ENCODE measurements around the gene UBE3D. TPM values are rescaled to one million over a fixed set of nuclear protein-coding genes. Genes with fewer than 3 reads are reported as not detected.

UBE3D gene
- total and polyA plus RNA-seq, 2 of the 8 experiments (the other 6 are each of a cell fraction or from before 2014, with no cell fraction given), result 5.7 to 16.3 TPM

GRCh38 chr6:82957171-82957867, 108.3 kb downstream of the UBE3D start:
- Histone ChIP-seq H3K79me1 (ENCODE audit: low read depth, low read length) (no peaks in the 10 kb centered on the region), H2AFZ (ENCODE audit: low read length) (no peak overlapping the region), H3K14ac (ENCODE audit: insufficient read length) (no peak overlapping the region), H3K23ac (ENCODE audit: insufficient read length) (no peak overlapping the region), H3K9me3 (ENCODE audit: insufficient read depth in 2 of 2, low read depth in 1 of 2, low read length in 1 of 2) (no peaks in the 10 kb centered on the region), H2AK5ac (ENCODE audit: low read depth, low read length) (no peak overlapping the region), H3K27me3 (replicated peaks in 1 of 4; ENCODE audit: control insufficient read depth in 3 of 4, extremely low read depth in 1 of 4, insufficient read depth in 3 of 4, low read length in 3 of 4) (peaks cover 0 to 1% (median 0%) of the 10 kb centered on the region in 4 experiments; a peak in 1 of 7 replicates), H3K23me2 (ENCODE audit: low read depth, low read length) (no peaks in the 10 kb centered on the region), H4K20me1 (replicated peaks in 1 of 2; ENCODE audit: control insufficient read depth in 1 of 2, insufficient read depth in 2 of 2, low read length in 2 of 2) (no peaks in the 10 kb centered on the region), H4K5ac (ENCODE audit: insufficient read length, low read depth, low read length) (no peak overlapping the region), H2BK20ac (ENCODE audit: low read length) (no peak overlapping the region), H3K79me2 (ENCODE audit: control insufficient read depth in 1 of 2, insufficient read depth in 2 of 2, low read length in 2 of 2) (no peaks in the 10 kb centered on the region), H2BK5ac (ENCODE audit: low read depth, low read length) (no peak overlapping the region), H2BK15ac (ENCODE audit: low read length) (no peak overlapping the region), H3K27ac (ENCODE audit: low read depth, low read length) (no peak overlapping the region), H4K91ac (replicated peaks; ENCODE audit: insufficient read length, low read length) (no peak overlapping the region), H2BK120ac (replicated peaks; ENCODE audit: low read depth, low read length) (no peak overlapping the region), H3K4me1 (replicated peaks in 1 of 4; ENCODE audit: control insufficient read depth in 3 of 4, insufficient read depth in 4 of 4, low read length in 3 of 4) (peaks cover 0 to 8% (median 5%) of the 10 kb centered on the region in 4 experiments; a peak in 4 of 7 replicates), H3K9ac (replicated peaks in 1 of 4; ENCODE audit: extremely low read depth in 1 of 4, low read depth in 3 of 4, low read length in 3 of 4) (no peak overlapping the region), H3K4ac (replicated peaks; ENCODE audit: insufficient read length, low read depth, low read length) (no peak overlapping the region), H3K56ac (replicated peaks; ENCODE audit: insufficient read length, low read depth, low read length) (no peak overlapping the region), H2BK12ac (ENCODE audit: low read depth, low read length) (no peak overlapping the region; the same call in 1 of the 2 replicates), H3K4me2 (ENCODE audit: insufficient read depth in 1 of 2, low read depth in 2 of 2, low read length in 2 of 2) (no peak overlapping the region), H3K4me3 (ENCODE audit: extremely low read depth in 1 of 4, insufficient read depth in 2 of 4, low read depth in 3 of 4, low read length in 4 of 4) (no peak overlapping the region), H3K18ac (ENCODE audit: extremely low read depth, low read length) (no peak overlapping the region), H3K36me3 (ENCODE audit: control insufficient read depth in 2 of 4, insufficient read depth in 4 of 4, low read length in 3 of 4) (peaks cover 0 to 2% (median 1%) of the 10 kb centered on the region in 4 experiments; a peak in 2 of 8 replicates), H4K8ac (ENCODE audit: extremely low read depth, insufficient read depth, low read length) (no peak overlapping the region)
- DNase-seq (ENCODE audit: low read depth in 1 of 2, low spot score in 2 of 2), result no peak
- ChIA-PET POLR2A (ENCODE audit: partially characterized antibody) (no interaction called here), CTCF (ENCODE audit: partially characterized antibody) (no interaction called here)
- no peak for TF ChIP-seq GABPA (IDR thresholded peaks at IDR 0.05; ENCODE audit: borderline replicate concordance, insufficient read depth, low read length)
- TF ChIP-seq SIRT6 (IDR thresholded peaks at IDR 0.05; ENCODE audit: low read length), result no peak
- no peak for TF ChIP-seq POU5F1 (IDR thresholded peaks at IDR 0.05; ENCODE audit: low read depth, low read length)
- no peak for TF ChIP-seq JUND (IDR thresholded peaks at IDR 0.05; ENCODE audit: low read length)
- no peak for TF ChIP-seq TAF7 (optimal IDR thresholded peaks at IDR 0.05; ENCODE audit: borderline replicate concordance, low read depth, low read length)
- no peak for TF ChIP-seq TCF12 (IDR thresholded peaks at IDR 0.05; ENCODE audit: low read depth, low read length)
- no peak for TF ChIP-seq MAX (IDR thresholded peaks at IDR 0.05)
- no peak for FAIRE-seq
- 89% methylated on average over 9 of the region's 9 CpGs; no CpG with 5 or more reads in 1 of the 2 experiments for WGBS, 2 experiments (ENCODE audit: extremely low coverage in 1 of 2, insufficient coverage in 1 of 2, insufficient read length in 1 of 2, insufficient replicate concordance in 2 of 2, low coverage in 1 of 2, low lambda C conversion rate in 2 of 2, missing lambda C conversion rate in 1 of 2)

Data from H1 (cell line).